Activated CD8-positive, alpha-beta memory T cell treated with anti-CD3 and anti-CD28 coated beads for 36 hours (primary cell): ENCODE results near the gene RAP1GAP. TPM values are rescaled to one million over a fixed set of nuclear protein-coding genes. Genes with fewer than 3 reads are reported as not detected.

Source experiments
- CTCF ChIA-PET: fragments of 350-600 bp; sonication (Branson Sonifier 250); formaldehyde crosslinking; loops from one replicate; lab custom pipeline; 2021; ENCODE audit warnings: antibody characterized with exemption; lab: Charles Lee
- POLR2A ChIA-PET: fragments of 350-600 bp; sonication (Branson Sonifier 250); formaldehyde crosslinking; loops from one replicate; lab custom pipeline; 2021; ENCODE audit warnings: antibody characterized with exemption; lab: Charles Lee
- total RNA-seq, 2 experiments: library from RNA; stranded (reverse); gene quantifications; one replicate each; pipeline ENCODE4 v1.2.3, GENCODE V29; 2021

RAP1GAP gene
- total RNA-seq, 2 experiments from 2014 or later: 0.42 to 0.96 TPM

DNA sequence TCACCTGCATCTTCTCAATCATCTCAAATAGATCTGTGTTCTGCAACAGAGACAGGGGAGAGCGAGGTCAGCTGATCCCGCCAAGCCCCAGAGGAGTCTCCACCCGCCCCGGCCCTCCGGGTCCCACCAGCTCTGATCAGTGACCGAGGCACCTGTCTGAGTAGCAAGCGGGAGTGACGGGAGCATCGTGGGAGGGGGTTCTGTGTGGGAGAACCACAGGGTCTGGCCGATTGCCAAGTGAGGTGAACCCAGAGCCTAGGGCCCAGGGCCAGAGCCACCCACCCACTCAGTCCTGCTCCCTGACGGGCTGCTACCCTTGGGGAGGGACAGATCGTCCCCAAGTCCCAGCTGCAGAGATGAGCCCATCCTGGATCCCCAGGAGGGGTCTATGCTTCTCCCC, 49.1 kb downstream of the RAP1GAP start:
- ChIA-PET CTCF (interaction anchor here (0.6 kb wide), 1 partner anchor 187 kb away, joined by 4 read pairs; no protein-coding TSS in a partner anchor), POLR2A (no interaction called here)

DNA sequence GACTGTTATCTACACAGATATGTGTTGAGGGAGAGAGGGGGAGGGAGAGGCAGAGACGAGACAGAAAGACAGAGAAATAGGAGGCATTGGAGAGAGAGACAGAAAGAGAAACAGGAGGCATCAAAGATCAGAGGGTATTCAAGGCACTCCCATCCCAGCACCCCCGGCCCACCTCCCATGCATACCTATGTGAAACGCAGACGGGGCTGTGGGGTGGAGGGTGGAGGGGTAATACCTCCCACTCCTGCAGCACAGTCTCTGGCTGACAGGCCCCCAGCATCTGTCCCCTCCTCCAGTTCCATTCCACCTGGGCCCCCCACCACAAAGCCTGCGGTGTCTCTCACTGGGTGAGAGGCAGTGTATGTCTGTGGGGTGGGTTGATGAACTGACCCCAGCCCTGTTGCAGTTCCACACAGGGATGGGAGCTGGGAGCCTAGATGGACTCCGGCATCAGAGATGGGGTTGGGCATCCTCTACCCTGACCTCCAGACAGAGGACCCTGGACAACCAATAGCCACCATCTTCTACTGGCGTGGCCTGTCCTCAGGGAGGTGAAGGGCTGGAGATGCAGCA, 49.7 kb downstream of the RAP1GAP start:
- CTCF ChIA-PET: interaction anchor here (0.6 kb wide), 1 partner anchor 187 kb away, joined by 4 read pairs; no protein-coding TSS in a partner anchor
- POLR2A ChIA-PET: no interaction called here

- ChIA-PET POLR2A (no interaction called here), CTCF (no interaction called here)
These were observed 50.4 kb downstream of the RAP1GAP start for GRCh38 chr1:21618561-21619374.

GRCh38 chr1:21618059-21618458, 51.1 kb downstream of the RAP1GAP start:
- ChIA-PET CTCF (no interaction called here), POLR2A (interaction anchor here (0.6 kb wide), 1 partner anchor 166 kb away, joined by 4 read pairs; no protein-coding TSS in a partner anchor)

GRCh38 chr1:21617126-21617738, 51.9 kb downstream of the RAP1GAP start:
- ChIA-PET POLR2A (interaction anchor here (0.6 kb wide), 1 partner anchor 167 kb away, joined by 4 read pairs; no protein-coding TSS in a partner anchor), CTCF (no interaction called here)

DNA sequence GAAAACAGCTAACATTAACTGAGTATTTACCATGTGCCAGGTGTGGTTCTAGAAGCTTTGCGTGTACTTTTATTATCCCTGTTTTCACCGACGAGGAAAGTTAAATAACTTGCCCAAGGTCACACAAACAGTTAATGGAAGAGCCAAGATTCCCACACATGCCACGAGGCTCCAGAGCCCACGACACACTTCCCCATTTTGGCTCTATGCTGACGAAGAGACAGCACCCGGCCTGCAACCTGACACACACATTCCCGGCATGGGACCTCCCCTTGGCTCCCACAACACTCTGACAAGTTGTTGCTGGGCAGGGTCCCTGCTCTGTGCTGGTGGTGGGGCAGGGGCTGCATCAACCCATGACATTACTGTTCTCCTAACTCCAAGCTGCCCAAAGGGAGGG, 52.8 kb downstream of the RAP1GAP start:
- POLR2A ChIA-PET: no interaction called here
- CTCF ChIA-PET: no interaction called here

GRCh38 chr1:21614419-21615115, 54.6 kb downstream of the RAP1GAP start:
- CTCF ChIA-PET: no interaction called here
- POLR2A ChIA-PET: no interaction called here

- CTCF ChIA-PET: no interaction called here
- POLR2A ChIA-PET: no interaction called here
These were observed 55.9 kb downstream of the RAP1GAP start for GRCh38 chr1:21613072-21613867.

GRCh38 chr1:21612057-21612456, 57.1 kb downstream of the RAP1GAP start:
- CTCF ChIA-PET: no interaction called here
- POLR2A ChIA-PET: no interaction called here

GRCh38 chr1:21610989-21611785, 58.0 kb downstream of the RAP1GAP start:
- ChIA-PET POLR2A (no interaction called here), CTCF (no interaction called here)

DNA sequence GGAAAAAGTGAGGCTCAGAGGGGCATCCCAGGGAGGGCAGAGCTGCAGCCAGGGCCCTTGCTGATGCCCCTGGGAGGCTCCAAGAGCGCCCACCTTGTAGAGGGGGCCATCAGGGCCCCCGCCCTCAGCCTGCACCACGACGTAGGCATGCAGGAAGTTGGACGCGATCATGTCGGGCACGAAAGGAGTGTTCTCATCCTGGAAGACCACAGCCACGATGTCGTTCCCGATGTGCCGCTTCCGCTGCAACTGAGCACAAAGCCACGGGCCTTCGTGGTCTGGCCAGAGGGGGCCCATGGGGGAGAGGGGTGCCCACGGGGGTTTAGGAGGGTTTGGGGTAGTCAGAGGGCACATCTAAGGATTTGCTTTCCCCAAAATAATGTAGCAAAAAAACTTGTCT, 59.1 kb downstream of the RAP1GAP start:
- CTCF ChIA-PET: interaction anchor here (0.5 kb wide), 1 partner anchor 155 kb away, joined by 3 read pairs; no protein-coding TSS in a partner anchor
- POLR2A ChIA-PET: no interaction called here

DNA sequence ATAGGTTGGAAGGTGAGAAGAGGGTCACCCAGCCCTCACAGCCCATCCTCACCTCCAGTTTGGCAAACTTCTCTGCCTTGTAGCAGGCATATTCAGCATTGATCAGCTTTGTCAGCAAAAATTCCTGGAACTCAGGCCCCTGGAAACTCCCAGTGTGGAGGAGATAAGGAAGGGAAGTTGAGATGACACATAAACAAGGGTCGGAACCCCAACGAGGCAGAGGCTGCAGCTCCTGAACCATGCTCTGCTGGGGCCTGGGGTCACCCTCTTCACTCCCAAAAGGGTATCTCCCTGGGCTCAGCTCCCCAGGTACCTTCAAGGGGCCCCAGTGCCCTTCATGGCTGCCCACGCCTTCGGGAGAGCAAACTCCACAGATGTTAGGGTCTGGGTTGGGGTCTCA, 60.4 kb downstream of the RAP1GAP start:
- ChIA-PET POLR2A (no interaction called here), CTCF (no interaction called here)

DNA sequence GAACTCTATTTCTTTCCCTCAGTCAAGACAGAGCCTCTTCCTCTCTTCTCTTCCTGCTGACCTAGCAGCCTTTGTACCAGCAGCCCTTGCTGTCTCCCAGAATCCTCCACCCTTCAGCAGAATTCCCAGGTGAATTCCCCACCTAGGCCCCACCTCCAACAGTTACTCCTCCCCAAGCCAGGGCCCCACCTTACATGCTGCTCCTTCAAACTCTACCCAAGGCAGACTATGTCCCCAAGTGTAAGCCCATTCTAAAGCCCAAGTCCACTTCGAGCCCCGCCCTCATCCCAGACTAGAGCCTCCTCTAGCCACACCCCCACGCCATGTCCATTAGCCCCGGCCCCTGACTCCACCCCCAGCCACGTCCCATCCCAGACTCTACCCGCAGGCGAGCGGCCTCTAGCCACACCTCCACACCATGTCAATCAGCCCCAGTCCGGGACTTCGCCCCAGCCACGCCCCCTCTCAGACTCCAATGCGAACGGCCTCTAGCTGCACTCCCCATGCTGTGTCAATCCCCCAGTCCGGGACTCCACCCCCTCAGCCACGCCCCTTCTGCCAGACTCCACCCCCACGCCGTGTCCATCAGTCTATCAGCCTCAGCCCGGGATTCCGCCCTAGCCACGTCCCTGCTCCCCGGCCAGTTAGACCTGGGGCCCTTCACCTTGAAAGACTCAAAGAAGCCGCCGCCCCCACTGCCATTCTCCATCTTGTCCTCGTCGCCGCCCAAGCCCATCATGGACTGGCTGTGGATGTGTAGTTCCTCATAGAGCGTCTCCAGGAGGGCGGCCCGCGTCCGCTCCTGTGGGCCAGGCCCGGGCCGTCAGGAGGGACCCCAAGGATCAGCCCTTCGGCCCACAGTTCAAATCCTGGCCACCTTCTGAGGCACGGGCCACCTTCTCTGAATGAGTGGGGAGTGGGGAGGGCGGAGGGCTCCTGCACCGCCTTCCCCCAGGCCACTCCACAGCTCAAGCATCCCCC, 61.3 kb downstream of the RAP1GAP start:
- ChIA-PET CTCF (interaction anchor here (1.1 kb wide), 1 partner anchor 13 kb away, joined by 4 read pairs; no protein-coding TSS in a partner anchor), POLR2A (no interaction called here)

- CTCF ChIA-PET: no interaction called here
- POLR2A ChIA-PET: no interaction called here
These were observed 63.0 kb downstream of the RAP1GAP start for GRCh38 chr1:21605964-21606705.

DNA sequence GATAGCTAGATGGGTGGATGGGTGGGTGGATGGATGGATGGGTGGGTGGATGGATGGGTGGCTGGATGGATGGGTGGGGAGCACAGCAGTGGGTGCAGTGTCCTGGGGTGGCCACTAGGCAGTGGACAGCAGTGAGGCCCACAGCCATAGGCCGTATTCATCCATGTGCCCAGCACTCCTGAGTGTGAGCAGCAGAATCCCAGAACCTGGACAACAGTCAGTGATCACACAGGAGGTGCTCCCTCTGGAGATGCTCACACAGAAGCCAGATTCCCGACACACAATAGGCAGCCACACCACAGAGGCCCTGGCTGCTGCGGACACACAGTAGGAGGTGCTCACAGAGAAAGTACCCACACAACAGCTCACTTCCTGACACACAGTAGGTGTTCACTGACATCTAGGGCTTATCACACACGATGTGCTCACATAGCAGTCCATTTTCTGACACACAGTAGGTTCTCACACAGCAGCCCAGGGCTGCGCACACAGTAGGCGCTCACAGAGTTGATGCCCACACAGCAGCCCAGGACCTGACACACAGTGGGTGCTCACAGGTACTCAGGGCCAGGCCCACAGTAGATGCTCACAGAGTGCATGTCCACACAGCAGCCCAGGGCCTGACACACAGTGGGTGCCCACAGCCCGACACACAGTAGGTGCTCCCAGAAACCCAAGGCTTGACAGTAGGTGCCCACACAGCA, 64.0 kb downstream of the RAP1GAP start:
- POLR2A ChIA-PET: no interaction called here
- CTCF ChIA-PET: no interaction called here
